AG09319 (cell line): Measurements from ENCODE around the gene GUCY2F.

ENCODE experiments used
- DNase-seq: peaks from one replicate; pipeline ENCODE4 v3.0.0-alpha.2; 2010; ENCODE audit warnings: low read depth; ENCODE audit errors: extremely low read depth
- TF ChIP-seq, protein P1 (sequence below): IDR thresholded peaks from 2 replicates; pipeline ENCODE4 v1.5.1; 2011; ENCODE audit warnings: low read depth, mild to moderate bottlenecking, inconsistent platforms, low read length, moderate library complexity

GUCY2F gene

DNA sequence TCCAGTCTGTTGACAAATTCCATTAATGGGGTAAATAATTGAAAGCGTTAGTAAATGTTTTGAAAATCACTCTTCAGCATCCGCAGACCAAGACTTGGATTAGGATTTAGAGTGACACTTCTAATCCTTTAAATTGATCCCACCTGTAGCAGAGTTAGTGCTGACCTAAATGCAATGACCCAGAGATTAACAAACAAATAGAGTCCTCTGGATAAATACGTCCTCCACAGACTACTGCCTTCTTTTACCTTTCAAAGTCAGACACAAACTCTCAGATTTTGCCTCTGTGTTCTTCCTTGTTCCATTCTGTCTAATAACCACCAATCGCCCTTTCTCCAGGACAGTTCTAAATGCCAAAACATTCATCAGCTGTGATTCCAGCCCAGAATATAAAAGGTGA is at the start of gene GUCY2F:
GUCY2F (minus strand) TSS at position 101 of the 400 bp plus-strand sequence. CDS start 6,150 bp downstream, outside the sequence.
- TF ChIP-seq, protein P1, sequence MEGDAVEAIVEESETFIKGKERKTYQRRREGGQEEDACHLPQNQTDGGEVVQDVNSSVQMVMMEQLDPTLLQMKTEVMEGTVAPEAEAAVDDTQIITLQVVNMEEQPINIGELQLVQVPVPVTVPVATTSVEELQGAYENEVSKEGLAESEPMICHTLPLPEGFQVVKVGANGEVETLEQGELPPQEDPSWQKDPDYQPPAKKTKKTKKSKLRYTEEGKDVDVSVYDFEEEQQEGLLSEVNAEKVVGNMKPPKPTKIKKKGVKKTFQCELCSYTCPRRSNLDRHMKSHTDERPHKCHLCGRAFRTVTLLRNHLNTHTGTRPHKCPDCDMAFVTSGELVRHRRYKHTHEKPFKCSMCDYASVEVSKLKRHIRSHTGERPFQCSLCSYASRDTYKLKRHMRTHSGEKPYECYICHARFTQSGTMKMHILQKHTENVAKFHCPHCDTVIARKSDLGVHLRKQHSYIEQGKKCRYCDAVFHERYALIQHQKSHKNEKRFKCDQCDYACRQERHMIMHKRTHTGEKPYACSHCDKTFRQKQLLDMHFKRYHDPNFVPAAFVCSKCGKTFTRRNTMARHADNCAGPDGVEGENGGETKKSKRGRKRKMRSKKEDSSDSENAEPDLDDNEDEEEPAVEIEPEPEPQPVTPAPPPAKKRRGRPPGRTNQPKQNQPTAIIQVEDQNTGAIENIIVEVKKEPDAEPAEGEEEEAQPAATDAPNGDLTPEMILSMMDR: no peak
- DNase-seq: no peak

DNA sequence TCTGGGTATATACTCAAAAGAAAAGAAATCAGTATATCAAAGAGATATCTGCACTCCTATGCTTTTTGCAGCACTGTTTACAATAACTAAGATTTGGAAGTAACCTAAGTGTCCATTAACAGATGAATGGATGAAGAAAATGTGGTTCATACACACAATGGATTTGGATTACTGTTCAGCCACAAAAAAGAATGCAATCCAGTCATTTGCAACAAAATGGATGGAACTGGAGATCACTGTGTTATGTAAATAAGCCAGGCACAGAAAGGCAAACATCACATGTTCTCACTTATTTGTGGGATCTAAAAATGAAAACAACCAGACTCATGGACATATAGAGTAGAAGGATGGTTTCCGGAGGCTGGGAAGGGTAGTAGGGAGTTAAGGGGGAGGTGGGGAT is 37.1 kb upstream of the GUCY2F start:
- TF ChIP-seq, protein P1: no peak
- no peak for DNase-seq

DNA sequence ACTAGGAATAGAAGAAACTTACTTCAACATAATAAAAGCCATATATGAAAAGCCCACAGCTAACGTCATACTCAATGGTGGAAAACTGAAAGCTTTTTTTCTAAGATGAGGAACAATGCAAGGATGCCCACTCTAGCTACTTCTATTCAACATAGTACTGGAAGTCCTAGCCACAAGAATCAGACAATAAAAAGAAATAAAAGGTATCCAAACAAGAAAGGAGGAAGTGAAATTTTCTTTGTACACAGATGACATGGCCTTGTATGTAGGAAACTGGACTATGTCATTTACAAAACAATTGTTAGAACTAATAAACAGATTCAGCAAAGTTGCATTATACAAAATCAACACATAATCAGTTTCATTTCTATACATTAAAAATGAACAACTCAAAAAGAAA is 29.2 kb upstream of the GUCY2F start:
- TF ChIP-seq, protein P1: no peak
- DNase-seq: no peak

DNA sequence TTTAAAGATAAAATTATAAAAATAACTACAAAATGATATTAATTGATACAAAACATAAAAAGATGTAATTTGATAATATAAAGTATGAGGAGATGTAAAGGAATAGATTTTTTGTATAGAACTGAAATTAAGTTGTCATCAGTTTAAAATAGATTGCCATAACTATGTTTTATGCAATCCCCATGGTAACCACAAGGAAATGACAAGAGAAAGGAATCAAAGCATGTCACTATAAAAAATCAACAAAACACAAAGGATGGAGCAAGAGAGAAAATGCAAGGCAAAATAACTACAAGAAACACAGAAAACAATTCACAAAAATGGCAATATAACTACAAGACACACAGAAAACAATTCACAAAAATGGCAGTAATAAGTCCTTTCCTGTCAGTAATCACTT is 27.0 kb upstream of the GUCY2F start:
- DNase-seq: no peak
- TF ChIP-seq, protein P1: no peak

DNA sequence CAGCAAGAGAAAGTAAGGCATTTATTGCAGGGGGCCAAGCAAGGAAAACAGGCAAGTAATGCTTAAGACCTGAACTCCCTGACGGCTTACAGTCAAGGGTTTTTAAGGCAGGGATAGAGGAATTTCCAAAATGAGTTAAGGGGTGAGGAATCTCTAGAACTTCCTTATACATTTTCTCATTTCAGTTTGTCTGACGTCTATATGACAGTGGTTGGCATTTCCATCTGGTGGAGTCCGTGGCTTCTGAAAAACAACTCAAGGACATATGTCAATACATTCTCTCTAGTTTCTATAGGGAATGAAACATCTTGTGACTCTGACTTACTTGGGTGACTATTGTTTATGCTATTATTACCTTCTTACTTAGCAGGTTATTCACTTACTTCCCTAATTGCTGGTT is 19.3 kb upstream of the GUCY2F start:
- TF ChIP-seq, protein P1: no peak
- DNase-seq: no peak

DNA sequence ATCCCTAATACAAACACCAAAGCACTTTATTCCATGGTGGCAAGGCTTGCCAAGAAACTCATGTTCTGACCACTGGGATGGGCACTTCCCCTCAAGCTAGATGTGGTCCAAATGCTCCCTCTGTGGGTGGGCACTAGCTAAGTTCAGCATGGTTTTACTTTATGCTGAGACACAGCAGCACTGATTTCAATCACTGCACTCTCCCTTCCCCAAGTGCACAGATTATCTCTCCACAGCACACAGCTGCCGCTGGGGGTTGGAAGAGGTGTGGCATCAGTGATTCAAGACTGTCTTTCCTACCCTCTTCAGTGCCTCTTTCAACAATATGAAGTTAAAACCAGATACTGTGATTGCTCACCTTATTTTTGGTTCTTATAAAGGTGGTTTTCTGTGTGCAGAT is 16.5 kb upstream of the GUCY2F start:
- DNase-seq: no peak
- TF ChIP-seq, protein P1: no peak

DNA sequence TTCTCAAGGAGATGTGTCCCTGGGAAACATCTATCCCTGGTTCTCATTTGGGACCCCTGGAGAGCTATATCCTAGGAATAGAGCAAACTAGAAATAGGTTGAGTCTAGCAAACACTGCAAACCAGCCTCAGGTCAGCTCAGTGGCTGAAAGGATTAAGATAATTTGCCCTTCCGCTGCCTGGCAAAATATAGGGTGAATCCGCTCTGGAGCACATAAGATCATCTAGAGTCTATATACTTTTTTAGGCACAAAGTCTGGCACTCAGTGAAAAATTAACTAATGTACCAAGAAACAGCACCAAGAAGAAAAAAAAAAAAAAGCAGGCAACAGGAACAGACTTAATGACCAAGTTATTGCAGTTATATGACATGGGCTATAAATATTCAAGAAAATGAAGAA is 7.3 kb upstream of the GUCY2F start:
- no peak for DNase-seq
- TF ChIP-seq, protein P1: no peak
